Erythroblast (primary cell): ENCODE results near the gene PPM1D.

Experiments used
- GATA1 ChIP-seq: IDR thresholded peaks from 2 replicates; pipeline ENCODE4 v1.6.1; 2011; ENCODE audit warnings: low read depth, mild to moderate bottlenecking, control low read depth, low read length, moderate library complexity
- POLR2A ChIP-seq: IDR thresholded peaks from 2 replicates; pipeline ENCODE4 v1.6.1; 2011; ENCODE audit warnings: mild to moderate bottlenecking, low read length

GRCh38 chr17:60615108-60615507, 15.1 kb downstream of the PPM1D start:
- no peak for TF ChIP-seq POLR2A
- no peak for TF ChIP-seq GATA1
